Bone marrow (tissue), 2 donors: ENCODE measurements around the gene APEX2.
"Not testable (repeated sequence)": the region's sequence is repeated elsewhere in the genome, so short reads cannot be mapped to it uniquely, and the experiment has no call there.

ENCODE experiments used
- DNase-seq, 2 donors: peaks; one replicate each; lab custom pipeline; 2025; lab: John Stamatoyannopoulos, UW

The APEX2 gene

DNA sequence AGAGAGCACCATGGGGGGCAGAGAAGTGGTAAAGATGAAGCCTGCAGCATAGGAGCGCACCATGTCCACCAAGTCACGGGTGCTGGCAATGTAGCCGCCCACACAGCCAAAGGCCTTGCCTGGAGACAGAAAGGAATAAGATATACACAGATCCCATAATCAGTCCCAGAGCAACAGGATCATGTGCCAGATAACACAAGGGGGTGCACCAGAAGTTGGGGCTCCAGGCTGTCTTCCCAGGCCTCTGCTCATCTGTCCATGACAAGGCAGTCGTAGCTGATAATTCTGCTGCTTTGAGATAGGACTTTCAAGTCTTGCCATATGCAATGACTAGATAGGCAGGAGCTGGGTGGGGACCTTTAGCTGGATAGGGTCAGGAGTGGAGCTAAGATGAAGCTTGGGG is 14.7 kb downstream of the APEX2 start:
- no peak for DNase-seq

DNA sequence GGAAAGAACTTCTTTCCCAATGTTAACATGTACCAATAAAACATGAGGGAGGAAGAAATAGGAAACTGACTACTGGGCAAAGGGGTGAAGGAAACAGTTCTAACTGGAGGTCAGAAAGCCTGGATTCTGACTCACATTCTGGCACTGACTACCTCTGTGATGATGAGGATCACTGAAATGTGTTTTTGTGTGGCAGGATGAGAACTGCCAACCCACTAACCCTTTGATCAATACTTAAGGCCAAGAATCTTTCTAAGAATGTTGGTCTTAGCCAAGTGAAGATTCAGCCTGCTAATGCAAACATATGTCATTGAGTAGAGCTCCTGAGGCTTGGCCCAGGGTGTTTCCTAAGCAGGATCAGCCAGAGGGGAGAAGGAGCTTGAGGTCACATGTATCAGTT is 26.0 kb downstream of the APEX2 start:
- no peak for DNase-seq

DNA sequence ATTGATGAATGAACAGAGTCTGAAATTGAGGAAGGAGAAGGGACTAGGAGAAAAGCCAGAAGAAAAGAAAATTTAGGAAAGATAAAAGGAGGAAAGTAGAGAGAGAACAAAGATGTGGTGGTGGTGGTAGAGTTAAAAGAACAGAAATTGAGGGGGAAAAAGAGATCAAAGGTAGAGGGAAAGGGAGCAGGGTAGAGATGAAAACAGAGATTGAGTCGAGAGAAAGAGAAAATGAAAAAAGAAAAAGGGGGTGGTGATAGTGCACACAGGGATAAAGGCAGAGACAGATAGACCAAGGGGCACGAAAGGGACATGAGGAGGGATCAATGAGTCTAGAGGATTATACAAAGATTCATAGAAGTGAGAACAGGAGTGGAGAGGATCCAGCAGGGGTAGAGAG is 26.7 kb downstream of the APEX2 start:
- DNase-seq: no peak

DNA sequence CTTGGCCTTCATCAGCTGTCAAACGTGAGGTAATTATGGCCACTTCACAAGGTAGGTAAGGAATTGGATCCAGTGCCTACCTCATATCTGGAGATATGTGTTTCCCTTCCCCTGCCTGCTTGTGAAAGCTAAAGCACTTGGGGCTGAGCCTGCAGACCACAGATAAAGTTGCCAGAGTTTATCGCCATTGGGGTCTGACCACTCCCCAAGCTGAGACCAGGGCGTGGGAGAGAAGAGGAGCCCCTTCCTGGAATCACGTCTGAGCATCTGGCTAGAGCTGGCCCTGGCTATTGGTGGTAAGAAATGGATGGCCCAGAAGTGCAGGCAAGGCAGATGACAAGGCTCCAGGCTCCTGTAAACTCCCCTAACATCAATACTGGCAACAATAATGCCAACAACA is 27.9 kb downstream of the APEX2 start:
- no peak for DNase-seq

DNA sequence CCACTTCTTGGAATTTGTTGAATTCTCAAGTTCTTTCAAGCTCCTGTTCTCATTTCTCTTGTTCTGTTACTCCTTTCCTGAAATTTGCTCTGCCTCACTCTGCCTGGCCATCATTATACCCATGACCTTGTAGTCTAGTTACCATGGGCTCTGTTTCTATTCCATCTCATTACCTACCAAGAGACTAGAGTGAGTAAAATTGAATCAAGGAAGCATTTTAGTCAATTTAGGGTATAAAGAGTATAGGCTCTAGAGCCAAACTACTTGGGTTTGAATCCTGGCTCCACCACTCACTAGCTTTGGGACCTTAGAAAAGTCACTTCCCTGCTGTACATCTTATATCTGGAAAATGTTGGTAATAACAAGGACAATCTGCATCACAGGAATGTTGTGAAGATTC is 28.4 kb downstream of the APEX2 start:
- no peak for DNase-seq

DNA sequence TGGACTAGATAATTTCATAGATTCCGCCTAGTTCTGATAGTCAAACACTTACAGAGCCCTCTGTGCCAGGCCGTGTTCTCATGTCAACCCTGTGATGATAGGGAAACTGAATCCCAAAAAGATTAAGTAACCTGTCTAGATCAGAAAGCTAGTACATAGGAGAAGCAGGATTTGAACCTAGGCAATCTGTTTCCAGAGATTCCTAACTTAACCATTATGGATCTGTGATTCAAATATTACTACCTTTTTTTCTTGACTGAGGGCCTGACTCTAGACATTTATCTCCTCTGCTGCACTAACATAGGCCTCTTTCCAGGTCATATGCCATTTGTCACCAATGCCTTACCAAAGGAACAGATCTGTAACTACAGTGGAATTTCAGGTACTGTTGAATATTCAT is 29.1 kb downstream of the APEX2 start:
- DNase-seq: no peak

DNA sequence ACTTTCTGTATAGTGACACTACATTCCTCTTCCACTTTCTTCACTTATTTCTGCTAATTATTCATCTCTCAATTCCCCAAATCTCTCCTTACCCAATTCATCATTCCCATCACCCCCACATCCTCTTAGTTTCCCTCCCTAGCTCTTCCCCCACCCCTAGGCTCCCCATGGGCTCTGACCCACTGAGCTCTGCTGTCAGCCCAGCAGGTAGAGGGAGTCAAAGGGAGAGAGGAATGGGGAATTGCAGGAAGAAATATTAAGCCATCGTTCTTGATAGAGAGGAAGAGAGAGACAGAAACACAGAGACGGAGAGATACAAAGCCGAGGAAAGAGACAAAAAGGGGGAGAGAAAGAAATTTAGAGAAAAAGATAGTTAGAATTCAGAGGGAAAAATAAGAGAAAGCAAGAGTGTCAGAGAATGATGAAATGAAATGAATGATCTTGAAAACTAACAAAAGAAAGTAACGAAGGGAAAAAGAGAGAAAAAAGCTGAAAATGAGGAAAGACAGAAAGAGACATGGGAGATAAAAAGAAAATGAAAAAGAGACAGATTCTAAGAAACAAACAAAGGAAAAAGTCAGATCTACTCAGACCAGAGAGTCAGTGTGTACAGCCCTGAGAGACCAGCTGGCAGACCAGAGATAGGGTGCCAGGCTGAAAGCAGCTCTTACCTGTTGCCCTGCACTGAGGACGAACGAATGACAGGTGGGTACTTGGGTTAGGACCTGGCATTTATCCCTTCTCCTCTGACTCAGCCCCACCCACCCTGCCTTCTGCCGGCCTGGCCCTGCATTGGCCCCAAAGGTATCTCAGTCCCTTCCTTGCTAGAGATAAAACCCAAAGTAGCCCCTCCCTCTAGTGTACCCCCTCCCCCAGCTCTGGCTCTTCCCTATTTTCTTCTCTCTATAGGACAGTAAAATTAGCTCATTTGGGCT is 30.4 kb downstream of the APEX2 start, which contains the start of gene ALAS2:
ALAS2 (minus strand) TSS at position 707 of the 935 bp plus-strand sequence. CDS start 4,977 bp downstream, outside the sequence.
- DNase-seq: no peak

DNA sequence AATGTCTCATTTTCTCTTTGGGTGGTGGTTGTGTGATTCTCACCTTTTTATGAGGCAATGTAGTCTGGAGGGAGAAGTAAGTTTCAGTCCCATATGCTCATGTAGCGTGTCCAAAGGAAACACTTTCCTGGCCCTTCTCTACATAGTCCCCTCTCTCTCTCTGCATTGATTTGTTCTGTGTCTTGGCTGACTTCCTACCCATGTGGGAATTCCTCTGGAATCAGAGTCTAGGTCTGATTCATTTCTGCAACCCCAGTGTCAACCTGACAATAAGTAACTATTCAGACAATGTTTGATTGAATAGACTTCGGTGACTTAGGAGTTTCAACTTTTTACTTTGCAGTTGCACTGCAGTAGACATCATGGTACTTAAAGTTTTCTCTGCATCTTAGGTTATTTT is 33.3 kb downstream of the APEX2 start:
- no peak for DNase-seq

DNA sequence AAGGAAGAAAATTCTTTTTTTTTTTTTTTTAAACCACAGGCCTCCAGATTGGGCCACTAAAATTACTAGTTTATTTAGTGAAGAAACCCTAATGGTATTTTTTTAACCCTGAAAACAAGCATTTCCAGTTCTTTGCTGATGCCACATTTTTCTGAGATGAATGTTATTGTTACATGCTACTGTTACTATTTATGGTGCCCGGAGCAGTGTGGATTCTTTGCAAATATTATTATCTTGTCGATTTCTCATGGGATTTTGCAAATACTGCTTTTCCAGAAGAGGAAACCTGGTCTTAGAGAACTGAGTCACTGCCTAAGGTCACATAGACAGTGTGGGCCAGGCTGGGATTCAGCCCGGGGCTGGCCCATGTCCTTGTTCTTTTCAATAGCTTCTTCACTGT is 39.3 kb downstream of the APEX2 start:
- DNase-seq: no peak

DNA sequence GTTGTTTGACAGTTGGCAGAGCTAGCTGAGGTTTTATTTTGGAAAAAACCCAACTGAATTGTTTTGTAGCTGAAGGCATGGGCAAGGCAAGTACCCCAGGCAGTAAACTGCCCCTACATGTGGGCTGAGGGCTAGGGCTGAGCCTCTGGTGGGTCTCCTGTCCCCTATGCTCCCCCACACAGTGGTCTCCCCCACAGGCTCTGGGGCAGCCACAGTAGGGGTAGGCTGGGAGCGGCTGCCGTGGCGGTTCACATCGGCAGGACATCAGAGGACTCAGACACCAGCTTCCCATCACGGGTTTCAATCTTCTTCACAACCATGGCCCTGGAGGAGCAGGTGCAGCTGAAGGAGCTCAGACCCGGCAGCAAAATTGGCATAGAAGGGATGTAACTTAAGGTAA is 41.4 kb downstream of the APEX2 start:
- no peak for DNase-seq

DNA sequence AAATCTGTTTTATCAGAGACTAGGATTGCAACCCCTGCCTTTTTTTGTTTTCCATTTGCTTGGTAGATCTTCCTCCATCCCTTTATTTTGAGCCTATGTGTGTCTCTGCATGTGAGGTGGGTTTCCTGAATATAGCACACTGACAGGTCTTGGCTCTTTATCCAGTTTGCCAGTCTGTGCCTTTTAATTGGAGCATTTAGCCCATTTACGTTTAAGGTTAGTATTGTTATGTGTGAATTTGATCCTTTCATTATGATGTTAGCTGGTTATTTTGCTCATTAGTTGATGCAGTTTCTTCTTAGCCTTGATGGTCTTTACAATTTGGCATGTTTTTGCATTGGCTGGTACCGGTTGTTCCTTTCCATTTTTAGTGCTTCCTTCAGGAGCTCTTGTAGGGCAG is 50.4 kb downstream of the APEX2 start:
- DNase-seq: not testable (repeated sequence)

DNA sequence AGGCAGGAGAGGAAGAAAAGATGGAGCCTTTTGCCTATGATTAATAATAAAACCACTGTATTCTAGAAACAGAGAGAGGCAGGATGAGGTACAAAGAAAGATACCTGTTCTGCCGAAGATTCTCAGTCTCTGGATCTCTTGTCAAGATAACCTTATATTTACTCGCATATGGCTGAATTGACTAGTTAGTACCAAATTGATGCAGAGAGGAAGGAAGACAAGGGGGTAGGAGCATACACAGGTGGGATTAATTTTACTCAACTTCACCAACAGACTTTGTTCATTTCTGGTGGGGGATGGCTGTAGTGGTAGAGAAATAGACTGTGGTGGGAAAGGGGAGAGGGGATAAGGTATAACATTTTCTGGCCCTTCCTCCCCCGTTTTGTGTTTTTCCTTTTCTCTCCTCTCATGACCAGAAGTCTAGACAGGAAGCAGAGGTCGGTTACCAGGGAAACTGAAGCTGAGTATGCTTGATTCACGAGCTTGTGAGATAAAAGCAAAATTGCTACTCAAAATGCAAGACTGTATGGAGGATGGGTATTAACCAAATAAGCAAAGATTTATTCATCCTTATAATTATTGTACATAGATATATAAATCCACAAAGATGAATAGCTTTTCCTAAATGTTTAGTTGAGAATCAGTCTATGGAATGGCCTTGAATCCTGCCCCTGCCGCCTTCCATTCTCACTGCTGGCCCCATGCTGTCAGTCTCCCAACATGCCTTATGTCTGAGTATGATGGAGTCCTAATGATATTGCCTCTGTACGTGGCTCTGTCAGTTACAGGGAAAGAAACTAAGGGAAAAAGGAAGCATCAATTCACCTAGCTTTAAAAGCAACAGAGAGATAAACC is 56.9 kb downstream of the APEX2 start:
- DNase-seq: no peak

DNA sequence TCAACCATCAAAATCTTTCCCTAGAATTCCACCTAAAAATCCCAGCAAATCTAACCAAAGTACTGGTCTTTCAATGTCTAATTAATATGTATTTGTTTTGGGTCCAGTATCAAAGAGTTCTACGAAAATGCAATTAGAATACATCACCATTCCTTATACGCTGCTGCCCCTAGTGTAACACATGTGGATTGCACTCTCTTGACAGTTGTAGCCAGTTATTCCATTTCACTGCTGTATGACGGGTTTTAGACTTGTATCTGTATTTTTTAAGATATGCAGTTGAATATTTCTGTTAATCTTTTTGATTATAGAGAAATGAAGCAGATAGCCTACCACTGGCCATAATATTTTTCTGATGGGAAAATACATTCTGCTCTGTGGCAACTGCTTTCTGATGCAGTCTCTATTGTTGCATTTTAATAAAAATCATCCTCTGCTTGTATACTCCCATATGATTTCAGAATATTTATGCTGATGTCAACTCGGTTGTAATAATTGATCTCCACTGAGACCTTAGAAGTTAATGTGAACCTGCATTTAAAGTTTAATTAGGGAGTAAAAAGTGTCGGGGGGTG is 57.6 kb downstream of the APEX2 start:
- DNase-seq: no peak
